22Rv1 (cell line): Measurements from ENCODE around the gene PPP1R15B.

ENCODE experiments used
- H3K27ac ChIP-seq: fragments of 450-650 bp; 2 replicates; pipeline ENCODE4 v1.5.1; 2017
- ZFX ChIP-seq: fragments of 450-650 bp; IDR thresholded peaks from 2 replicates; pipeline ENCODE4 v1.6.1; 2017; ENCODE audit warnings: antibody characterized with exemption, borderline replicate concordance
- TF ChIP-seq, protein P1 (sequence below): fragments of 450-650 bp; IDR thresholded peaks from 2 replicates; pipeline ENCODE4 v1.5.1; 2017; ENCODE audit warnings: mild to moderate bottlenecking

The PPP1R15B gene

DNA sequence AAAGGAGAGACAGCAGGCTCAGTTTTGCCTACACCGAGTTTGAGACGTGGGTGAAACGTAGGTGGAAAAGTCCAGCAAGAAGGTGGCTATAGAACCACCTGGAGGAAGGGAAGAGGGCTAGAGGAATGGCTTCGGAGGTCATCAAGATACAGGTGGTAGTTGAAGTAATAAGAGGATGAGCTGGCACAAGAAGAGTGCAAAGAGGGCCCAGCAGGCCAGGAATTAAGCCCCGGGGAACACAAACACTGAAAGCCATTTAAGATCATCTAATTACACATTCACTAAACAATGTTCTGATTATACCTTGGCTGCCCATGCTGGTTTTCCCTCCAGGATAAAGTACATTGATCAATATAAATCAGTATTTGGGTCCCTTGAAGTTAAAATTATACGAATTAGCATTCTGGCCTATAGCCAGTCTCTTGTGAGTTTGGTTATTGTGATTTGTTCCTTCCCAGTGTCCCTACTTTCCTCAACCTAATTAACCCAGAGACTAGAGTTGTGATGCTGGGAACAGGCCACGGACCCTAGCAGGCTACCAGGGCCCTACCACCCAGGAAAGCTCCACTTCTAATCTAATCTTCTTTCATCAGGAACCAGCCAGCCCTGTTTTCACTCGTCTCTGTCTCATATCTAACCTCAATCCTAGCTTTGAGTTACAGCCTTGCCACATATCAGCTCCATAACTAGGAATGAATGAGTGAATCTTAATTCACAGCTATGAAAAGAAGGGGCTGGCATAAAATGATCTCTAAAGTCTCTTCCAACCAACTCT lies 26.4 kb upstream of the PPP1R15B start:
- no peak for TF ChIP-seq ZFX
- TF ChIP-seq, protein P1, sequence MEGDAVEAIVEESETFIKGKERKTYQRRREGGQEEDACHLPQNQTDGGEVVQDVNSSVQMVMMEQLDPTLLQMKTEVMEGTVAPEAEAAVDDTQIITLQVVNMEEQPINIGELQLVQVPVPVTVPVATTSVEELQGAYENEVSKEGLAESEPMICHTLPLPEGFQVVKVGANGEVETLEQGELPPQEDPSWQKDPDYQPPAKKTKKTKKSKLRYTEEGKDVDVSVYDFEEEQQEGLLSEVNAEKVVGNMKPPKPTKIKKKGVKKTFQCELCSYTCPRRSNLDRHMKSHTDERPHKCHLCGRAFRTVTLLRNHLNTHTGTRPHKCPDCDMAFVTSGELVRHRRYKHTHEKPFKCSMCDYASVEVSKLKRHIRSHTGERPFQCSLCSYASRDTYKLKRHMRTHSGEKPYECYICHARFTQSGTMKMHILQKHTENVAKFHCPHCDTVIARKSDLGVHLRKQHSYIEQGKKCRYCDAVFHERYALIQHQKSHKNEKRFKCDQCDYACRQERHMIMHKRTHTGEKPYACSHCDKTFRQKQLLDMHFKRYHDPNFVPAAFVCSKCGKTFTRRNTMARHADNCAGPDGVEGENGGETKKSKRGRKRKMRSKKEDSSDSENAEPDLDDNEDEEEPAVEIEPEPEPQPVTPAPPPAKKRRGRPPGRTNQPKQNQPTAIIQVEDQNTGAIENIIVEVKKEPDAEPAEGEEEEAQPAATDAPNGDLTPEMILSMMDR: no peak
- H3K27ac ChIP-seq: no peak overlapping the region

DNA sequence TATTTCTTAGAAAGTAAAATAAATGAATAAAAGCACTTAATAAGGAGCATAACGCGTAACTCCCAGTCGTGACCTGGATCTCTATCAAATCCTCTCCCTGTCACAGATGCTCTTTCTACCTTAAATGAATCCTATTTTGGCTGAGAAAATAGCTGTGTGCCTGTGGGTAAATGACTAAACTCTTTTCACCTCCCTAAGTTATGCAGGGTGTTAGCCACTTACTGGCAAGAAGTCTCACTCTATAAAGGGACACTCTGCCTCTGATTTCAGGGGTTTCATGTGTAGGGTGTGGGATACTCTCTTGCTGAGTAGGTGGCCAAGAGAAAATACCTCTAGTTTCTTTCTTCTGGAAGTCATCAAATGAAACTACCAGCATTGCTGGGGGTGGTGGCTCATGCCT lies 24.3 kb upstream of the PPP1R15B start:
- no peak overlapping the region for H3K27ac ChIP-seq
- no peak for TF ChIP-seq ZFX
- TF ChIP-seq, protein P1: no peak

DNA sequence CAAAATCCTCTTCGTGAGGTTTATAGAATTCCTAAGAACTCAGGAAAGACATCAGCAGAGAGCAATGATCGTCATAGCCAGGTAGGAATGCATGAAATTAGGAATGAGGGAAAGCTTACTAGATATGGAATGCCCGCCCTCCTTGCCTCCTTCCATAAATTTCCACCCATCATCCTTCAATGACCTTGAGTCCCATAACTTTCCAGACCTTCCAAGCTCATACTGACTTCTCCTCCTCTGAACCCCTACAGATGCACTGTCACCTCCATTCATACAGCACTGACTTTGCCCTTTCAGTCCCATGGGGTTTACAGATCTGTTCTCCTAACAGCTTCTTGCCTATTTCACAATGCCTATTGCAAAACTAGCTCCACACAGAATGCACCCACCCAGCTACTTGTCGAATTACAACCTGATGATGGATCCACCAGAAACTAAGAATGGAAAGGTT lies 23.8 kb upstream of the PPP1R15B start:
- TF ChIP-seq, protein P1: no peak
- no peak for TF ChIP-seq ZFX
- H3K27ac ChIP-seq: no peak overlapping the region

DNA sequence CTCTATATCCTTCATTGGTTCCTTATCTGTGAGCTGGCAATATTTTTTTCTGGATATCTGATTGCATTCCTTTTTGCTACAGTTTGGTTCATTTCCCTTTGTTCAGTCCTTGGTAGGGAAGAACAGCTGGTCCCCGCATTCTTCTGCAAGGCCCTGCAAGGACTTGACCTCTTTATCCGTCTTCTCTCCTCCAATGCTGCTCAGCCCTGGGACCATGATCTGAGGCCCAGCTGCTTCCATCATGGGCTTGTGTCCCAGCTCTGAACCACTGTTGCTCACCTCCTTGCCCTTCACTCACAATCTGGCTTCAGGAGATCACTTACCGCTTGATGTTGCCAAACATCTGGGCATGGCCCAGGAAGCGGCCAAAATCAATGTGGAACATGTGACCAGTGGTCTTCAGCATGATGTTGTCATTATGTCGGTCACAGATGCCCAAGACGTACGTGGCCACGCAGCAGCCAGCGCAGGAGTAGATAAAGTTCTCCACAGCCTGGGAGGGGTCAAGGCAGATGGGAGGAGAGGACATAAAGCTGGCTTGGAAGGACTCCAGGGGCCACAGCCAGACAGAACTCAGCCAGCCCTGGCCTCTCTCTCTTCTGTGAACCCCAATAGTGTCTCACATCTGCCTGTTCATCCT lies 22.6 kb upstream of the PPP1R15B start:
- no peak overlapping the region for H3K27ac ChIP-seq
- TF ChIP-seq ZFX: no peak
- TF ChIP-seq, protein P1: no peak

DNA sequence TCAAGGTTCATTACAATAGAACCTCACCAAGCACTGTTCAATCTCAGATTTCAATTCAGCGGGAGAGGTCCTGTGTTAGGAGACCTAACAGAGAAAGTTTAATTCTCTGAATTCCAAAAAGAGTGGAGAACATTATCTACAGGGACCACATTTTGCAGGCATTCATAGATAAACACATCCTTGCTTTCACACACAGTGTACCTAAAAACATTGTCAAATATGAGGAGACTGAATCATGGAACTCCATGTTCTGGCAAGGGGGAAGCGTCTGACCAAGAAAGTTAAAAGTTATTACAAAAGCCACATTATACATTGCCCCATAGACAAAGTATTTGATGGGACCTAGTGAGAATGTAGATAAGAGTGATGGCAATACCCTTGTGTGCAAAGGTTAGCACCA lies 21.1 kb upstream of the PPP1R15B start:
- TF ChIP-seq, protein P1: no peak
- TF ChIP-seq ZFX: no peak
- H3K27ac ChIP-seq: no peak overlapping the region

DNA sequence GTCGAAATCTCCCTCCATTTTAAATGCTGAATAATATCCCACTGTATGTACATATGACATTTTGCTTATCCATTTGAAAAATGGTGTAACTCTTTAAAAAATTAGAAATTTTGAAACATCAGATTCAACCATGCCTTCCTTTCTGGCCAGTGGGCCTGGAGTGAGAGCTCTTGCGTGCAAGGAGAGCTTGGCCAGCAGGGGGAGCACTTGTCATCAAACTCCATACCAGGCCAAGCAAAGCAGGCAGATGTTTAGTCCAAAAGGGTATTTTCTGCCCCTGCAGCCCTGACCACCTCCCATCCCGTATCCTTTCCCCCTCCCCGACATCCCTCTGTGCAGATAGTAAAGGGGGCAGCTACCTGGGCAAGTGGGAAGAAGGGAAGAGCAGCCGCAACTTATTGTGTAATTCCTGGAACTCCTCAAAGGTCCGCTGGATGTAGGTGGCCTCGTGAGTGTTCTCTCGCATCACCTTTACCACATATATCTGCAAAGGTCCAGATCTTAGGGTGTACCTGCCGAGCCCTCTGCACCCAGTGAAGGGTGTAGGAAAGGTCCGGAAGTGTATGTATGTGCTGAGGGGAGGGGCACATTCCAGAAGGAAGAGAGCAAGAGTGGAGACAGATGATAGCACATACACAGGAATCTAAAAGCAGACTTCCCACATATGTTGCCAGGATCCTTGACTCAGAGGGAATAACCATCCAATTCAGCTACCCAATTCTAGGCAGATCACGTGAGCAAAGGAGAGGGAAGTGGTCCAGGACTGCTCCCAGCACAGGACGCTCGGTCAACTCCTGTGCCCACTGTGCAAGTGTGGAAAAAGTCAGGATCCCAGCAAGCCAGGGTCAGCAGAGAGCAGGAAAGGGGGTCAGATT lies 19.9 kb upstream of the PPP1R15B start:
- no peak for TF ChIP-seq ZFX
- TF ChIP-seq, protein P1: peak; percentile 99
- no peak overlapping the region for H3K27ac ChIP-seq
